Hypothalamus (tissue), 51 donors: ENCODE measurements around the gene PRKCA.

ENCODE experiments used
- DNase-seq, 51 donors: peaks; one replicate each; lab custom pipeline; 2025; lab: John Stamatoyannopoulos, UW

PRKCA gene

DNA sequence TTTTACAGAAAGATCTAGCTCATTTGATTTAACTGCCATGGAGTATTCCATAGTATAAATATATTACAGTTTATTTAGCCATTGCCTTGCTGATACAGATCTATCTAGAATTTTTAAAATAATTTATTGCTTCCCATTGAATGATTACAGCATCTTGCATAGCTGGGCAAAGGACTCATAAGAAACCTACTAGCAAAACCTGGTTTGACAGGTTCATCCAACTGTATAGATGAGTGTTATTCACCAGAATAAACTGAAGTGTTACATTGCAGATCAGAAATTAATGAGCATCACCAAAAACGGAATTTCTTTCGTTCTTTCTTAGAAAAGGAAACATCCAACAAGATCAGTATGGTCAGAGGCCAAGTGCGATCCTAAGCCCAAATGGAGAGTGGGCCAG is 330.3 kb downstream of the PRKCA start:
- no peak for DNase-seq

GRCh38 chr17:66633317-66633965 is 331.0 kb downstream of the PRKCA start:
- peak in 1 of 51 donors; percentile 8 for DNase-seq

GRCh38 chr17:66634193-66634592 is 331.8 kb downstream of the PRKCA start:
- DNase-seq = no peak

DNA sequence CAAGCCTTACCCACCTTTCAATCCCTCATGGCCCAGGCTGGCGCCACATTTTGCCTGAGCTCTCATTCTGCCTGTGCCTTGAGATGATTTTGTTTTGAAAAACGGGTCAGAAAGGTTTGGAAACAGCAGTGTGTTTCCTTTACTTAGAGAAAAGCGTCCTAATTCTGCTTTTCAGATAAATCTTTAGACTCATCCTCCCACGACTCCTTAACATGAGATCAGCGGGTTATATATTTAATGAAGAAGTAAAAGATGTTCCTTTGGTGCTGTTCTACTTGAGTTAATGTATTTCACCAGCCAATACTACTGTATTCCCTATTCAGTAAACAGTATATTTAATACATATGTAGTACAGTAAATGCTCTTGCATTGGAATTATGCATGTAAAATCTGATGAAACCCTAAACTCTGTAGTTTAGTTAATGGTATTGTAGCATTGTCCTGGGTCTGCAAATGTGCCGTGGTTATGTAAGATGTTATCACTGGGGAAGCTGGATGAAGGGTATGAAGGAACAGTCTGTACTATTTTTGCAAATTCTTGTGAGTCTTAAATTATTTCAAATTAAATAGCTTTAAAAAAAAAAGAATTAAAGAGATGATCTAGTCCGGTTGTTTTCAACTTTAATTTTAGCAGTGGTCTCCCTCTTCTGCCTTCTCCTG is 333.1 kb downstream of the PRKCA start:
- no peak for DNase-seq

DNA sequence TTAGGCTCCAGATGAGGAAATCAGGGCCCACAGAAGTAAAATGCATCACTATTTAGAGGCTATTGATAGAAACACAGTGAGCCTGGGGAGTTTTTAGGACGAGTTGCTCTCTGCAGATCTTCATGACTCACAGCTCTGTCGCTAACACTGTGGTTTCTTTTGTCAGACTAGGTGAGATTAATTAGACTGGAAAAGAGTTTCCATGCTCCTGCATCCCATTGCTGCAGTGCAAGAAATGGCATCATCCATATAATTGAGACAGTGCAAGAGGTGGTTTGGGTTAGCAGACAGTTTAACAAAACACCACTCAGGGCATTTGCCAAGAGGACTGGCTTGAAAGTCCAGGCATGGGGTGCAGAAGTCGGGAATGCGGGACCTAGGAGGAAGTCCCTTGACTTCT is 333.7 kb downstream of the PRKCA start:
- peak in 1 of 51 donors; percentile 10 for DNase-seq

DNA sequence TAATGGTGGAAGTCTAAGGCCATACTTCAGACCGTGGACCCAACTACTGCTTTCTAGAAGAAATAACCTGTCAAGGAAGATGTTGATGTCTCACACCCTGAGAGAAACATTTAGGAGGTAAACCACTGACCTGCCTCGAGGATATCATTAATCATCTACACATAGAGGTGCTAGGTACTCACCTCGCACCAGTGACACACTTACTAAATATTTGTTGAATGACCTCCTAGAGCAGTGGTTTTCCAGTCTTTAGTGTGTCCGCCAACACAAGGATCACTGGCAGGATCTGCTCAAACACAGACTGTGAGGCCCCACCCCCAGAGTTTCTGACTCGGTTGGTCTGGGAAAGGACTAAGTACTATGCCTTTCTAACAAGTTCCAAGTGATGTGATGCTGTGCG is 335.1 kb downstream of the PRKCA start:
- no peak for DNase-seq

DNA sequence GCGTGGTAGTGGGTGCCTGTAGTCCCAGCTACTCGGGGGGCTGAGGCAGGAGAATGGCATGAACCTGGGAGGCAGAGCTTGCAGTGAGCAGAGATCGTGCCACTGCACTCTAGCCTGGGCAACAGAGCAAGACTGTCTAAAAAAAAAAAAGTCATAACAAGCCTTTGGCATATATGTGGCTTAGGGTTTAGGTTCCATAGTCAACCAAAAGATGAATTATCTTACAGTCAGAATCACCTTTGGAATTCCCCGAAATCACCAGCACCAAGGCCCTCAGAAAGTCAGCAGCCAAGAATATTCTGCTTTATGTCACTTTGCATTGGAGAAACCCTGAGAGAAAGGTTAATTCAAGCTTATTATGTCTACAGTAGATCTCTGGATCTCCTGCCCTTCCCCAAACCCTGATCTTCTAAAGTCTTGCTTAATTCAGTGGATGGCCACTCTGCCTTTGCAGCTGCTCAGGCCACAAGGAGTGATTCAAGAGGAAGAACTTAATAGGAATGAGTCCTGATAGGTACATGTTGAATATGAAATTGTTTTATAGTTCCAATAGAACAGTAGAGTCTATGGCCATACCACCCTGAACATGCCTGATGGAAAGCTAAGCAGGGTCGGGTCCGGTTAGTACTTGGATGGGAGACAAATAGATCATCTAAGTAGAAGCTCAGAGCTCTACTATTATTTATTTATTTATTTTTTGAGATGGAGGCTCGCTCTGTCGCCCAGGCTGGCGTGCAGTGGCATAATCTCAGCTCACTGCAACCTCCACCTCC is 336.5 kb downstream of the PRKCA start:
- no peak for DNase-seq

- DNase-seq = peak in 3 of 51 donors; percentile 17 to 37 (median 35)
These were observed 341.6 kb downstream of the PRKCA start for GRCh38 chr17:66643815-66644710.

DNA sequence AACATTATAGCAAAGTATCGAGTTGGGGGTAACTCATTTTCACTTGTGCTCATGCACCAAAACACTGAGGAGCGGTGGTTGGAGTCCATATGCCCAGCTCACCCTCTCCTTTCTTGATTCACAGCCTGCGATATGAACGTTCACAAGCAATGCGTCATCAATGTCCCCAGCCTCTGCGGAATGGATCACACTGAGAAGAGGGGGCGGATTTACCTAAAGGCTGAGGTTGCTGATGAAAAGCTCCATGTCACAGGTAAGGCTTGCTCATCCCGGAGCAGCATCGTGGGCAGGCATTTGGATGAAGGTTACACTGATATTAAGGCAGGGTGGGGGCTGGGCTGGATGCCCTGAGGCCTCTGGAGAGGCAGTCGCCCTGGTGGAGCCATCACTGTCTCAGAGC is 342.8 kb downstream of the PRKCA start:
- peak in 1 of 51 donors; percentile 22 for DNase-seq

GRCh38 chr17:66647391-66647983 is 345.1 kb downstream of the PRKCA start:
- DNase-seq = no peak

- no peak for DNase-seq
These were observed 347.6 kb downstream of the PRKCA start for GRCh38 chr17:66649818-66650543.

DNA sequence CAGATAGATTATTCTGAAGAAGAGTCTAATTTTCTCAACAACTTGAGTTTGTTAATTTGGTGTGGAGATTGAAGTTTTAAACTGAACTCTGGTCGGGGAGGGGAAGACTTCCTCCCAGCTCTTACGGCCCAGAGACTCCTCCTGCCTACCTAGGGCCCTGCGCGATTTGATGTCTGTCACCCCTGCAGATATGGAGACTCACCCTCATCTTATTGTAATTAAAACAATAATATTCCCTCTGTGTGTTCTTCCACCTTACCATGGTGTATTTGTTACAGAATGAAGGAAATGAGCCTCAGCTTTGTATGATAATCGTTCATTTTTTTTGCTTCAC is 348.1 kb downstream of the PRKCA start:
- no peak for DNase-seq

GRCh38 chr17:66652840-66653507 is 350.6 kb downstream of the PRKCA start:
- DNase-seq = no peak

DNA sequence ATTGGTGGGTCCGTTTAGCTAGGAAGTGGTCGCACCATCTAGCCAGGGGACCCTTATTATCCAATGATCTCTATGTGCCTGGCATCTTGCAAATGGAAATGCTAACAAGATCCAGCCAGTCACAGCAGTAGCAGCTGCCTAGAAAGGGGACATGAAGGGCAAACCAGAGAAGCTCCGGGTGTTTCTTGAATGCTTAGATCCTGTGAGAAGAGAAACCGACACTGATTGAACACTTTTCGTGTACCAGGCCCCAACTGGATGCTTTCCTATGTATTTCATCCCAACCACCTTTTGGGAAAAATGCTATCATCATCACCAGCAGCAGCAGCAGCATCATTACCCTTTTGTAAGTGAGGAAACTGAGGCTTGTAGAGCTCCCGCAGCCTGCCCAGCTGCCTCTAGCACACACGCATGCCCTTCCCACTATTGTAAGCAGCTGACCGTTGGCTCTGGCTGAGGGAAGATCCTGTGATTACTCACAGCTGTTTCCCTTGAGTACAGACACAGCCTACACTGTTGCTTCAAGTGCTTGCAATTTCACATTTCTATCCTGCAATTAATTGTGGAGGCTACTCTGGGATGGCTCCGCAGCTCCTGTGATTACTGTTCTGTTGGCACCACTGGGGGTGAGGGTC is 351.8 kb downstream of the PRKCA start:
- peak in 11 of 51 donors; percentile 5 to 63 (median 18) for DNase-seq

GRCh38 chr17:66654764-66655163 is 352.4 kb downstream of the PRKCA start:
- DNase-seq = no peak

GRCh38 chr17:66655461-66655860 is 353.0 kb downstream of the PRKCA start:
- no peak for DNase-seq

DNA sequence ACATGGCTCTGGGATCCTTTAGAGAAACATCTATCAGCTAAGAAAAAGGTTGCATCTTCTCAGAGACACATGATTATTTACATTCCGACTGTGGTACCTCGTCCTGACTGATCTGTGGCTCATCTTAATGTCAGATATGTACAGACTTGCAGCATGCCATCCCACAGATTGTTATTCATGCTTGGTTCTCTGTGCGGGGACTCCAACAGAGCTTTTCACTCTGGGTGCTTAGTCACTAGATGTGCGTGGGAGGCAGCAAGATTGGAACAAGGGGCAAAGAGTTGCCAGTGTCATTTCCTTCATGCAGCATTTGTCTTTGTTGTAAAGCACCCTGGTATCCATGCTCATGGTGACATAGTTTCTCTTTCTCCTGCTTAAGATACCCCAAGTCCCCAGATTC is 353.4 kb downstream of the PRKCA start:
- peak in 3 of 51 donors; percentile 6 to 69 (median 38) for DNase-seq

DNA sequence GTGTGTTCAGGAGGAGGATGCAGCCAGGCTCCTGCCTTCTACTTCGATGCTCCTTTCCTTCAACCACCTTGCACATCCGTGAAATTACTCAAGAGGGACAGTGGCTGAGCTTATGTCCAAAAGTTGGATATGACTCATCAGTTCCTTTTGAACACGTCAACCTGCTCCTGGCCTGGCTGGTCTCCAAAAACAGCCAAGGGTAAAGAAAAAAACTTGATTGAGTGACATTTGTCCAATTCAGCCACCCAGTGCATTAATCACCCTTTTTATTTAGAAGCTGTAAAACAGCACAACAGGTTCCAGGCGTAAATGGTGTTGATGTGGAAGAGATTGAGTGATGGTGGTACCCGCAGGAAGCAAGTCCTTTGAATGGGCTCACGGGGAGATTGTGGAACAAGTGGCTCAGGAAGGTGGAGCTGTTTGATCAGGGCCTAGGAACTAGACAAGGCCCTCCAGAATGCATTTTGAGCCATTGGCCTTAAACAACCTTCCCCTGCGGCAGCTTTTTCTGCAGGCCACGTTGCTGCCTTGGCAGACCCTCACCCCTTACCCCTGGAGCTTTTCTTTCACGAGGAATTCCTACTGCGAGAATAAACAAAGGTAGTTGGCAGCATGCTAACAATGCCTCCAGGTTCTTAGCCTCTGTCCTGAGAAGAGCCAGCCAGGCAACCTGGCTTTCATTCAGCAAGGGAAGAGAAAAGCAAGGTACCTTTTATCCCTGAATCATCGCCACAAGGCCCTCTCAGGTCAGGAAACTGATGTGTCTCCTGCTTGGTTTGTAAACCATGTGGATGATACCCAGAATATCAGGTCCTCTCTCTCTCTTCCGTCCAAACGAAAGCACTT is 359.2 kb downstream of the PRKCA start:
- peak in 1 of 51 donors; percentile 10 for DNase-seq
